ENCODE results near the gene SLIT2.

DNA sequence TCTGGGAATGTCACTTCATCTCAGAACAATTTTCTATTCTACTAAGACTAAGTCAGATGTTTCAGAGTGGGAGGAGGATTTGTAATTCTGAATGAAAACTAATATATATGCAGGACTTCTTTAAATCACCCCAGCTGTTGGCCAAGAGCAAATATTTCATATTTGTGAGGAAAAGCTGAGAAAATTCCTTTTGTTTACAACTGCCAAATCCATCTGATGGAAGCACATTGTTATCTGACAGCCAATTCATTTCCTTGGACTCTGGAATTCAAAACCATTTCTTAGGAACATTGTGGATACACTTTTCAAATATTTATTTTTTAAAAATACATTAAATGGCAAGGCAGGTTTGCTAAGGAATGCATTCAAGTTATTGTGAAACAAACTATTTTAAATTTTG, 8.0 kb downstream of the SLIT2 start:
- TF ChIP-seq CTCF (optimal IDR thresholded peaks at IDR 0.05 in 1 of 3, IDR thresholded peaks at IDR 0.05 in 1 of 3, conservative IDR thresholded peaks at IDR 0.05 in 1 of 3; ENCODE audit: extremely low read depth in 1 of 3, insufficient read depth in 2 of 3, low read length in 3 of 3) (no peak), EZH2 (IDR thresholded peaks at IDR 0.05; ENCODE audit: low read length) (no peak)

Data from keratinocyte (primary cell).